ENCODE data around the gene KCNMA1.

DNA sequence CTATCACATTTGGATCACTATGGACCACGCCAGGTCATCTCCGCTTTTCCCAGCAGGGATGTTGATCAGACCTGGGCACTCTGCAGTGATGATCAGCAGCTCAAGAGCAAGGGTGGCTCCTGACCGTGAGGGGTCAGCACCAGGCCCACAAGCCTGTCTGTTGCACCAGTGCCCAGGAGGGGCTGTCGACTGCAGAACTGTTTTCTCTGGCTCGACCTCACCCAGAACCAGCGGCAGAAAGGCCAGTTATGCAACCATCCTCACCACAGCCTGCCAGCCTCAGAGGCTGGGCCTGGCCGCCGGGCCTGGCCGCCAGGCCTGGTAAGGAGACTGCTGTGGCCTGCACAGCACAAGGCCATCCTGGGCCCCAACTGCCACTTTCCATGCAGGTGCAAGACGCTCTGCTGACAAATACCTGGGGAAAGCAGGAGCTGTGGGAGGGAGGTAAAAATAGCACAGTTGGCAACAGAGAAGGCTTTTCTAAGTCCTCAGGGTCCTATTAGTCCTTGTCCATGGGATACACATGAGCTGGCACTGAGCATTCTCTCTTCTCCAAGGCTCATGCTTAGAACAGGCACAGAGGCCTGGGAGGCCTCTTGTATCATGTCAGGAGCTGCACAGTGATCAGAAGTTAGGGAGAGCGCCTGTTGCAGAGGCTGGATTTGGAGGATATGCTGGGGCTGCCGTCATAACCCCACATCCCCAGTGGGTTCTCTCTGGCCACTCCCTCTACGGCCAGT, 17.5 kb downstream of the KCNMA1 start:
- TF ChIP-seq POLR2A (IDR thresholded peaks at IDR 0.05), result no peak
- TF ChIP-seq, protein P1, sequence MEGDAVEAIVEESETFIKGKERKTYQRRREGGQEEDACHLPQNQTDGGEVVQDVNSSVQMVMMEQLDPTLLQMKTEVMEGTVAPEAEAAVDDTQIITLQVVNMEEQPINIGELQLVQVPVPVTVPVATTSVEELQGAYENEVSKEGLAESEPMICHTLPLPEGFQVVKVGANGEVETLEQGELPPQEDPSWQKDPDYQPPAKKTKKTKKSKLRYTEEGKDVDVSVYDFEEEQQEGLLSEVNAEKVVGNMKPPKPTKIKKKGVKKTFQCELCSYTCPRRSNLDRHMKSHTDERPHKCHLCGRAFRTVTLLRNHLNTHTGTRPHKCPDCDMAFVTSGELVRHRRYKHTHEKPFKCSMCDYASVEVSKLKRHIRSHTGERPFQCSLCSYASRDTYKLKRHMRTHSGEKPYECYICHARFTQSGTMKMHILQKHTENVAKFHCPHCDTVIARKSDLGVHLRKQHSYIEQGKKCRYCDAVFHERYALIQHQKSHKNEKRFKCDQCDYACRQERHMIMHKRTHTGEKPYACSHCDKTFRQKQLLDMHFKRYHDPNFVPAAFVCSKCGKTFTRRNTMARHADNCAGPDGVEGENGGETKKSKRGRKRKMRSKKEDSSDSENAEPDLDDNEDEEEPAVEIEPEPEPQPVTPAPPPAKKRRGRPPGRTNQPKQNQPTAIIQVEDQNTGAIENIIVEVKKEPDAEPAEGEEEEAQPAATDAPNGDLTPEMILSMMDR (IDR thresholded peaks at IDR 0.05), result no peak
